ENCODE data around the gene NPR3. TPM values are rescaled to one million over a fixed set of nuclear protein-coding genes. Genes with fewer than 3 reads are reported as not detected.

NPR3 gene
- total RNA-seq, 1 donor from 2014 or later: 3.8 TPM

- TF ChIP-seq CTCF (IDR thresholded peaks at IDR 0.05; ENCODE audit: unreplicated experiment): no peak
- H3K4me1 Mint-ChIP-seq: peaks cover 11% of the 10 kb centered on the region
- DNase-seq (ENCODE audit: low spot score in 2 of 2, unreplicated experiment in 2 of 2): no peak
- no peak overlapping the region for H3K27ac Mint-ChIP-seq
- peaks cover 3% of the 10 kb centered on the region for H3K36me3 Mint-ChIP-seq
- peaks cover 31% of the 10 kb centered on the region for H3K9me3 Mint-ChIP-seq
- H3K4me3 Mint-ChIP-seq: no peak overlapping the region
- H3K27me3 Mint-ChIP-seq (ENCODE audit: low read depth): peaks cover 4% of the 10 kb centered on the region
These were observed 24.2 kb upstream of the NPR3 start for GRCh38 chr5:32686799-32687498.

DNA sequence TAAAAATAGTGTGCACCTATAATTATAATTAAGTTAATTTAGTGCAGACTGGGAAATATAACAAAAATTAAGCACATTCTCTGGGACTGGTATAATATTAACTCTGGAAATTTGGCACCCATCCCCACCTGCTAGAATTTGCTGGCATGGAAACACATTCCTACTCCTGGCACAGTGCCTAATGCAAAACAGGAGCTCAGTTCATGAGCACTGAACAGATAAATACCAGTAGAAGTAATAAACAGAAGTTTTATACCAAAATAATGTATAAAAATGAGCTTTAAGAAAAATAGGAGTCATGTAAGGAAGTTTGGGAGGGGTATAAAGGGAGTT, 23.7 kb upstream of the NPR3 start:
- Mint-ChIP-seq H3K27me3 (ENCODE audit: low read depth) (peaks cover 4% of the 10 kb centered on the region), H3K27ac (no peak overlapping the region), H3K36me3 (peaks cover 3% of the 10 kb centered on the region), H3K9me3 (peaks cover 31% of the 10 kb centered on the region), H3K4me1 (peaks cover 16% of the 10 kb centered on the region), H3K4me3 (no peak overlapping the region)
- TF ChIP-seq CTCF (IDR thresholded peaks at IDR 0.05; ENCODE audit: unreplicated experiment): no peak
- no peak for DNase-seq (ENCODE audit: low spot score in 2 of 2, unreplicated experiment in 2 of 2)

- TF ChIP-seq CTCF (IDR thresholded peaks at IDR 0.05; ENCODE audit: unreplicated experiment): no peak
- Mint-ChIP-seq H3K4me1 (peaks cover 19% of the 10 kb centered on the region), H3K4me3 (no peak overlapping the region), H3K27me3 (ENCODE audit: low read depth) (peaks cover 4% of the 10 kb centered on the region), H3K9me3 (peaks cover 8% of the 10 kb centered on the region), H3K36me3 (no peaks in the 10 kb centered on the region), H3K27ac (no peak overlapping the region)
- DNase-seq (ENCODE audit: low spot score in 2 of 2, unreplicated experiment in 2 of 2): no peak
These were observed 21.0 kb upstream of the NPR3 start for GRCh38 chr5:32690153-32690552.

DNA sequence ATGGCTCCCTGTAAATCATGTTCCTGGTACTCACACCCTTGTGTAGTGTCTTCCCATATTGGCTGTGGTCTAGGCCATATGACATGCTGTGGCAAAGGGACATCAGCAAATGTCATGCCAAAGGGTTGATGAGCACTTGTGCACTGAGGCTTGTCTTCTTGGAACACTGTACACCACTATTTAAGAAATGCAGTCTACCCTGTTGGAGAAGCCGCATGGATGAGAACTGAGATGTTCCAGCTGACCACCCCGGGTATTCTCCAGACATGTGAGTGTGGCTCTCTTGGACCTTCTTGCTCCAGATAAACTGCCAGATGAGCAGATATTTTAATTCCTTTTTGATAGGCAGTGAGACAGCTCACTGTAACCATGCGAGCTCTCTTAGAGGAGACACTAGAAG, 20.5 kb upstream of the NPR3 start:
- TF ChIP-seq CTCF (IDR thresholded peaks at IDR 0.05; ENCODE audit: unreplicated experiment): no peak
- Mint-ChIP-seq H3K27me3 (ENCODE audit: low read depth) (peaks cover 4% of the 10 kb centered on the region), H3K27ac (no peak overlapping the region), H3K36me3 (no peaks in the 10 kb centered on the region), H3K4me3 (no peak overlapping the region), H3K9me3 (peaks cover 8% of the 10 kb centered on the region), H3K4me1 (peaks cover 19% of the 10 kb centered on the region)
- DNase-seq (ENCODE audit: low spot score in 2 of 2, unreplicated experiment in 2 of 2): no peak

DNA sequence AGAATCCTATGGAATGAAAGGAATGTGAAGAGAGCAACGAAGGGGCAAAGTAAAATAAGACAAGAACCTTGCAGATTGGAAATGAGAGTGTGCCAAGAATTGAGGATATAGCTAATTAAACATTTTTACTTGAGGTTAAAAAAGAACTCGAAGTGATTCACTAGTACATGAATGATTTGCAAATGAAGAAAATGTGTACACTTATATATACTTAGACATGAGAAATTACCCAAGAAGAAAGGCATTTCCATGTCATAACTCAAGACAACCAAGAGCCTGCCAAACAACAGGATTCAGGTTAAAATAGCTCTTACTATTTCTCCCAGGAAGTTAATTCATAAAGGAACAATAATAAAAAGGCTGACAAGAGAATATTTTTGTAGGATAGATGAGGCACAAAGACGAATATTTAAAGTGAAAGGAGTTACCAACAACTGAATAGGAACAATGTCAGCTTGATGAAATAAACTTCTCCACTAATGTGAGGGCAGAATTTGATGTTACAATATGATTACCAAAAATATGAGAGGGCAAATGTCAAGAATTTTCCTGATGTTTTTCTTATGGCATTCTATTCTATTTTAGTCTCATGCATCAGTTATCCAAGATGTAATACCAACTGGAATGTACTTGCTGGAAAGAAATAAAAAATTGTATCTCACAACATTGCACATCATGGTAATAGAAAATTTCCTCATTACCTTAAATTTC, 18.9 kb upstream of the NPR3 start:
- Mint-ChIP-seq H3K27ac (peak overlapping the region; percentile 10), H3K27me3 (ENCODE audit: low read depth) (peaks cover 10% of the 10 kb centered on the region), H3K9me3 (peaks cover 16% of the 10 kb centered on the region), H3K4me1 (peaks cover 19% of the 10 kb centered on the region), H3K36me3 (no peaks in the 10 kb centered on the region), H3K4me3 (no peak overlapping the region)
- DNase-seq (ENCODE audit: low spot score in 2 of 2, unreplicated experiment in 2 of 2): no peak
- TF ChIP-seq CTCF (IDR thresholded peaks at IDR 0.05; ENCODE audit: unreplicated experiment): no peak
